ENCODE results near the gene PPP3R1. TPM values are rescaled to one million over a fixed set of nuclear protein-coding genes. Genes with fewer than 3 reads are reported as not detected.

The PPP3R1 gene
- total and polyA plus RNA-seq, 9 of the 15 experiments (the other 6 are each of a cell fraction or from before 2014, with no cell fraction given), result 3.7 to 70.0 (median 24.8) TPM

DNA sequence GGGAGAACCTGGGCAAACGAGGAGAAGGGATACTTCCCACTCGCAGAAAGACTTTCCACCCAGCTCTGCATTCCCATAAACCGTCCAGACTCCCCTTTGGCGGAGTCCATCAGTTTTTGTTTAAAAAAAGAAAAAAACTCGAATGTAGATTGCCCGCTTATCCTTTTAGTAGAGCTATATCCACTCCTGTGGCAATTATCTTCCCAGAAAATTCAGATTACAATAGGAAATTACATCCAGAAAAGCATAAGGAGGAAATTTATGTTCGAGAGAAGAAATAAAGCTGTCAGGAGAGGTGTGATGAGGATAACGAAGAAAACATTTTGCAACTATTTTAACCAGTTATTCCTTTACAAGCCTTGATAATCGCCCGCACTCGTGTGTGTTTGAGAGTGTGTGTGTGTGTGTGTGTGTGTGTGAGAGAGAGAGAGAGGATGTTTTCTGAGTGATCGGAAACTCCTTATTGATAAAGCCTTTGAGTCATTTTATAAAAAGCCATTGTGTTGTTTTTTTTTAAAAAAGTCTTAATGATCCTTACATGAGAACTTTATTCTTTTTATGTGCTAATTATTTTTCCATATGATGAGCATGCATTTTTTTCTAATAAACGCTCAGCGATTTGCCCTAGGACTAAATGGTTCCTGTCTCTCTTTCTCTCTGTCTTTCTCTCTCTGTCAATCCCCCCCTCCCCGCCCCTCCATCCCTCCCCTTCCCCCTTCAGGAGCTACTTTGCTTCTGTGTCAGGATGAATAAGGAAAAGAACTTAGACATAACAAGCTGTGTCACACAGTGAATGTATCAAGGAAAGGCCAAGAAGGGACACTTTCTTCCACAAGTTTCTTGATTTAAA, 1.1 kb upstream of the PPP3R1 start (continued):
- TF ChIP-seq, protein P1, sequence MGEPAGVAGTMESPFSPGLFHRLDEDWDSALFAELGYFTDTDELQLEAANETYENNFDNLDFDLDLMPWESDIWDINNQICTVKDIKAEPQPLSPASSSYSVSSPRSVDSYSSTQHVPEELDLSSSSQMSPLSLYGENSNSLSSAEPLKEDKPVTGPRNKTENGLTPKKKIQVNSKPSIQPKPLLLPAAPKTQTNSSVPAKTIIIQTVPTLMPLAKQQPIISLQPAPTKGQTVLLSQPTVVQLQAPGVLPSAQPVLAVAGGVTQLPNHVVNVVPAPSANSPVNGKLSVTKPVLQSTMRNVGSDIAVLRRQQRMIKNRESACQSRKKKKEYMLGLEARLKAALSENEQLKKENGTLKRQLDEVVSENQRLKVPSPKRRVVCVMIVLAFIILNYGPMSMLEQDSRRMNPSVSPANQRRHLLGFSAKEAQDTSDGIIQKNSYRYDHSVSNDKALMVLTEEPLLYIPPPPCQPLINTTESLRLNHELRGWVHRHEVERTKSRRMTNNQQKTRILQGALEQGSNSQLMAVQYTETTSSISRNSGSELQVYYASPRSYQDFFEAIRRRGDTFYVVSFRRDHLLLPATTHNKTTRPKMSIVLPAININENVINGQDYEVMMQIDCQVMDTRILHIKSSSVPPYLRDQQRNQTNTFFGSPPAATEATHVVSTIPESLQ (CRISPR knock-in tag; IDR thresholded peaks at IDR 0.05), result 0 out of 2 replicates have a peak, but pooled peaks have one; percentile 7
- peak; percentile 20 for TF ChIP-seq ARHGAP35 (IDR thresholded peaks at IDR 0.05; ENCODE audit: partially characterized antibody)
- TF ChIP-seq ZNF316 (IDR thresholded peaks at IDR 0.05), result peak; percentile 87
- 0 out of 4 replicates have a peak, but pooled peaks of 1 of the 2 experiments have one; percentile 16 for TF ChIP-seq ARNT (IDR thresholded peaks at IDR 0.05)
- no peak for TF ChIP-seq TCF3 (CRISPR knock-in tag; IDR thresholded peaks at IDR 0.05)
- peak; percentile 12 for TF ChIP-seq ASH1L (IDR thresholded peaks at IDR 0.05; ENCODE audit: borderline replicate concordance, low read depth, partially characterized antibody)
- TF ChIP-seq, protein P2, sequence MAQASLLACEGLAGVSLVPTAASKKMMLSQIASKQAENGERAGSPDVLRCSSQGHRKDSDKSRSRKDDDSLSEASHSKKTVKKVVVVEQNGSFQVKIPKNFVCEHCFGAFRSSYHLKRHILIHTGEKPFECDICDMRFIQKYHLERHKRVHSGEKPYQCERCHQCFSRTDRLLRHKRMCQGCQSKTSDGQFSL (CRISPR knock-in tag; IDR thresholded peaks at IDR 0.05), result no peak
- TF ChIP-seq, protein P2 (tag; IDR thresholded peaks at IDR 0.05), result peak in 1 of 2 experiments; percentile 59; a peak in 1 of 4 replicates
- TF ChIP-seq NBN (IDR thresholded peaks at IDR 0.05; ENCODE audit: low read depth), result no peak
- peak; percentile 43; the same call in 1 of the 2 replicates for TF ChIP-seq KAT7 (CRISPR knock-in tag; IDR thresholded peaks at IDR 0.05; ENCODE audit: borderline replicate concordance)
- TF ChIP-seq, protein P3, sequence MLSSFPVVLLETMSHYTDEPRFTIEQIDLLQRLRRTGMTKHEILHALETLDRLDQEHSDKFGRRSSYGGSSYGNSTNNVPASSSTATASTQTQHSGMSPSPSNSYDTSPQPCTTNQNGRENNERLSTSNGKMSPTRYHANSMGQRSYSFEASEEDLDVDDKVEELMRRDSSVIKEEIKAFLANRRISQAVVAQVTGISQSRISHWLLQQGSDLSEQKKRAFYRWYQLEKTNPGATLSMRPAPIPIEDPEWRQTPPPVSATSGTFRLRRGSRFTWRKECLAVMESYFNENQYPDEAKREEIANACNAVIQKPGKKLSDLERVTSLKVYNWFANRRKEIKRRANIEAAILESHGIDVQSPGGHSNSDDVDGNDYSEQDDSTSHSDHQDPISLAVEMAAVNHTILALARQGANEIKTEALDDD (IDR thresholded peaks at IDR 0.05), result 0 out of 2 replicates have a peak, but pooled peaks have one; percentile 27
- no peak for TF ChIP-seq ZFPM2 (CRISPR knock-in tag; IDR thresholded peaks at IDR 0.05)
- TF ChIP-seq ARID1B (IDR thresholded peaks at IDR 0.05), result 0 out of 2 replicates have a peak, but pooled peaks have one; percentile 31

Measured in K562 (cell line).